Spleen (tissue), 7 donors: Measurements from ENCODE around the gene NIT2.

Experiments
- CTCF ChIP-seq, 11 experiments: fragments of 200-600 bp in 7 of 11; fragments of 450-650 bp in 4 of 11; sonication (generic) in 4 of 11; IDR thresholded peaks in 8 of 11; conservative IDR thresholded peaks in 3 of 11; 1 replicate in 7 of 11; 2 replicates in 4 of 11; pipeline versions ENCODE4 v1.4.0 to v1.8.0; 2016 to 2021; ENCODE audit warnings: antibody characterized with exemption in 11 of 11, inconsistent platforms in 4 of 11, mild to moderate bottlenecking in 1 of 11
- POLR2A ChIP-seq, 3 donors: fragments of 450-650 bp; IDR thresholded peaks; one replicate each; pipeline ENCODE4 v1.5.1; 2017; ENCODE audit warnings: antibody characterized with exemption in 3 of 3, mild to moderate bottlenecking in 1 of 3
- donor health status: DM: no; HTN: no; CAD: no; lungs with moderate emphysema.
- donor health status: DM: no; HTN: no; CAD: no.
- donor health status: DM: no; HTN: no; CAD: no.

GRCh38 chr3:100407977-100408532, 73.5 kb downstream of the NIT2 start:
- TF ChIP-seq CTCF (IDR thresholded peaks at IDR 0.05 in 8 of 11, conservative IDR thresholded peaks at IDR 0.05 in 3 of 11): no peak
- no peak for TF ChIP-seq POLR2A (IDR thresholded peaks at IDR 0.05)
